NCI-H82 treated with DMSO at 0.1 percent for 48 hours (cell line): ENCODE data around the gene MSLN.

ENCODE experiments used
- DNase-seq: peaks from one replicate; lab custom pipeline; 2025; ENCODE audit not compliant: unreplicated experiment; lab: John Stamatoyannopoulos, UW

Gene MSLN

GRCh38 chr16:760545-761343 lies at the start of gene MSLN:
Gene MSLN (plus strand): TSS chr16:760734. CDS start chr16:762681, 1,947 bp downstream.
- no peak for DNase-seq

- DNase-seq = no peak
These were observed 49.5 kb upstream of the MSLN start for GRCh38 chr16:711084-711483.

- peak; percentile 27 for DNase-seq
These were observed 48.8 kb upstream of the MSLN start for GRCh38 chr16:711548-712320.

GRCh38 chr16:712740-713250 lies 47.7 kb upstream of the MSLN start:
- DNase-seq = peak; percentile 5

- no peak for DNase-seq
These were observed 46.5 kb upstream of the MSLN start for GRCh38 chr16:714079-714478.

GRCh38 chr16:714558-715476 lies 45.7 kb upstream of the MSLN start, which contains the start of gene METRN:
Gene METRN (plus strand): TSS chr16:715118. CDS start chr16:715290, 172 bp downstream.
- peak; percentile 39 for DNase-seq

- no peak for DNase-seq
These were observed 44.9 kb upstream of the MSLN start for GRCh38 chr16:715477-716199.

GRCh38 chr16:716200-716568 lies 44.4 kb upstream of the MSLN start:
- no peak for DNase-seq

GRCh38 chr16:716768-717325 lies 43.7 kb upstream of the MSLN start:
- no peak for DNase-seq

- DNase-seq = no peak
These were observed 42.9 kb upstream of the MSLN start for GRCh38 chr16:717450-718245.

- no peak for DNase-seq
These were observed 42.1 kb upstream of the MSLN start for GRCh38 chr16:718389-718788.

- DNase-seq = no peak
These were observed 41.6 kb upstream of the MSLN start for GRCh38 chr16:718922-719321.

- DNase-seq = no peak
These were observed 40.6 kb upstream of the MSLN start for GRCh38 chr16:719815-720446.

GRCh38 chr16:720447-720989 lies 40.0 kb upstream of the MSLN start:
- DNase-seq = peak; percentile 83

GRCh38 chr16:720990-721764 lies 39.4 kb upstream of the MSLN start, which contains the start of gene ANTKMT:
Gene ANTKMT (plus strand): TSS chr16:721146. CDS start chr16:721275, 129 bp downstream.
- DNase-seq = peak; percentile 76

- DNase-seq = no peak
These were observed 38.6 kb upstream of the MSLN start for GRCh38 chr16:721765-722540.
